Non-pigmented ciliary epithelial cell (primary cell): ENCODE results near the gene LRRC57.
"Not testable (repeated sequence)": the region's sequence is repeated elsewhere in the genome, so short reads cannot be mapped to it uniquely, and the experiment has no call there.

ENCODE experiments used
- DNase-seq: peaks from one replicate; pipeline ENCODE4 v3.0.0-alpha.2; 2010; ENCODE audit warnings: low read depth

The LRRC57 gene

DNA sequence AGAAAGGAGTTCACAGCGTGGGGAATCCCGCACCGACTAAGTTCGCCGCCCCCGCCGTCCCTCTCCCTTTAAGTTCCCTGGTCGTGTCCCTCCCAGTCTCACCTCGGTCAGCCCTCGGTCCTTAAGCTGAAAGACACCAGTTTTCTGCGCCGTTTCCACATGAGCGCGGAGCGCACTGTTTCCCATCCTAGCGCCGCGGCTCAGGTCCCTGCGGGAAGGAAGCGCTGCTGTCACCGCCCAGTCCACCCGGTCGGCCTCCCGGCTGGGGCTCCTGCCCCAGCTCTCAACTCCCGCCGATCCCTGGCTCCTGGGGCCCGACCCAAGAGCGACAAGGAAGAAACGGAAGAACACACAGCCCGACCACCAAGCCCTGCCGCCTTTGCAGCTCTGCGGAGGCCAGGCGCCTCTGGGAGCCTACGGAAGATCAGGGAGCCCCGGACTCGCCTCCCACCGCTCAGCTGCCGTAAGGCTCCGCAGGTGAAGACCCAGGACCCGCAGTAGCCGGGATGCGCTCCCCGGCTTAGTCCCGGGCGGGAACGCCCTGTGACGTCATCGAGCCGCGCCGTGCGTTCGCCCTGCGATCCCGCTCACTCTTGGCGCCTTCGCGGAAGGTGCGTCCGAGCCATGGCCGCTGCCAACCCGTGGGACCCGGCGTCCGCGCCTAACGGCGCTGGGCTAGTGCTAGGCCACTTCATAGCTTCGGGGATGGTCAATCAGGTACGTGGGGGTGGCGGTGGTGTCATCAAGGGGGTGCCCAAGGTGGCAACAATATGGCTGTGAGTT, at the start of gene LRRC57, which contains the start of gene HAUS2:
Gene LRRC57 (minus strand): TSS at position 545 of the 783 bp plus-strand sequence. CDS start 359 bp downstream, at position 186.
Gene HAUS2 (plus strand): TSS at position 590 of the 783 bp plus-strand sequence. CDS start 35 bp downstream, at position 625.
- DNase-seq, result peak; percentile 22

DNA sequence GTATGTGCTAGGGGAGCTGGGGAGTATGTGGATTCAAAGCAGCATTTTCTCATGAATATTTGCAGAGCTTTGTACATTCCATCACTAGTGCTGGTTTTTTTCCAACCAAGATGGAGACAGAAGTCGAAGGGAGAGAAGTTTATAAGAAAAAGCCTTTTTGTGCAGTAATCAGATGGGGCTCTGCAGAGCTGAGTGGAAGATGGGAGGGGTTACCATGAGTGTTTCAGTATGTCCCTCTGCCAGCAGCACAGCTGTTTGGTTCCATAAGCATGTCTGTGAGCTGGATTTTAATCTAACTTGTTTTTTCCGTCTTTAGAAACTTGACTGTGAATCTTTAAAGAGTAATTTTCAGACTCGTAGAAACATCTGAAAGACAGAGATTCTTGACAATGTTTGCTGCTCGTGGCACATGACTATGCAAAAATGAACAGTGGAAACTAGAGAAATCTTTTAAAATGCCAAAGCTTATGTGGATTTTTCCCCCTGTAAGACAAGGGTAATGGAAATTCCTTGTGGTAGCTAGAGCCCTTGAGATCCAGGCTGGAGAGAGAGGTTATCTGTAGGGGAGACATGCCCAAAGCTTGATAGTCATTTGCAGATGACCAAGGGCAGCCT, 47.1 kb upstream of the LRRC57 start:
- no peak for DNase-seq

DNA sequence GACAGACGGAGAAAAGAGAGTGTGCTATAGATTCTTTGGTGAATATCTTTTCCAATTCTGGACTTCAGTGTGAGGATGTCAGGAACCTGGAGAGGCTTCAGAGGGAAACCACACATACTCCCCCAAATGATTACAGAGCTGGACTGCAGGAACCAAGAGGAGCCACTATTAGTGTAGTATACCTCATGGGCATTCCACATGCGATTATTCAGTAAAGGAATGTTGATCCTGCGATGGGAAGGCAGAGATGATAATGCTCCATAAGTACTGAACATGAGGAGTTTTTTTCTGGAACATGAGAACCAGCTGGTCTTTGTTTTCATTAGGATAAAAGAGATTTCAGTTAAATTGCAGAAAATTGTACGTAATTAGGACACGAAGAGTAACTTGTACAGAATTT, 45.5 kb upstream of the LRRC57 start:
- DNase-seq, result no peak

DNA sequence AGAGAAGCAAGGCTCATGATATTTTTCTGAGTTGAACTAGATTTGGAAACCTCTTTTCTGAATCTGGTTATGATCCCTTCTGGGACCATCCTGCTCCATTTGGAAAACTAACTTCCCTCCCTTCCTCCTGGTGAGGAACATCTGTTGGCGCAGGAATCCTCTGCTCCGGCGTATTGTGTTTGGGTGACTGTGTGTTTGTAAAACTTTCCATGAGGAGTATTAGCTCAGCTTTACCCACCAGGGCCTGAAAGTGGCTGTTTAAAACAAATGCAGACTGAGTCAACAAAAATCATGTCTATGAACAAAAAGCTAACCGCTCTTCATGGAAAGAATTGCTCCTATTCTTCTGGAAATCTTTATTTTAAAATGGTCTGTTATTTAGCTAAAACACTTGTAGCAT, 44.5 kb upstream of the LRRC57 start:
- DNase-seq, result no peak

DNA sequence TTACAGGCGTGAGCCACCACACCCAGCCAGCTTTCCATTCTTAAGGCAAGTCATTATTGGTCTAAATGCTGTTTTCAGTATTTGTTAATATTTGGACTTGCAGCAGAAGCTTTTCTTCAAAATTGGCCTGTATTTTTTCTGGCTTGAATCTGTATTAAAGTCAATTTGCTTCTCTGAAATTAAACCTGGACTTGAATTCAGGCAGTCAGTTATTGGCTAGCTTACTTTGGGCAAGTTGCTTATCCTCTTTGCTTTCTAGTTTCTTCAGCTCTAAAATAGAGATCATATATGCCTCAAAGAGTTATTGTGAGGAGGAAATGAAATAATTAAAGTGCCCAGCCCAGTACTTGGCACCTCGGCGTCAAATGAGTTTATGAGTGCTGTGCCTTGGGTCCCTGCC, 44.1 kb upstream of the LRRC57 start:
- no peak for DNase-seq

DNA sequence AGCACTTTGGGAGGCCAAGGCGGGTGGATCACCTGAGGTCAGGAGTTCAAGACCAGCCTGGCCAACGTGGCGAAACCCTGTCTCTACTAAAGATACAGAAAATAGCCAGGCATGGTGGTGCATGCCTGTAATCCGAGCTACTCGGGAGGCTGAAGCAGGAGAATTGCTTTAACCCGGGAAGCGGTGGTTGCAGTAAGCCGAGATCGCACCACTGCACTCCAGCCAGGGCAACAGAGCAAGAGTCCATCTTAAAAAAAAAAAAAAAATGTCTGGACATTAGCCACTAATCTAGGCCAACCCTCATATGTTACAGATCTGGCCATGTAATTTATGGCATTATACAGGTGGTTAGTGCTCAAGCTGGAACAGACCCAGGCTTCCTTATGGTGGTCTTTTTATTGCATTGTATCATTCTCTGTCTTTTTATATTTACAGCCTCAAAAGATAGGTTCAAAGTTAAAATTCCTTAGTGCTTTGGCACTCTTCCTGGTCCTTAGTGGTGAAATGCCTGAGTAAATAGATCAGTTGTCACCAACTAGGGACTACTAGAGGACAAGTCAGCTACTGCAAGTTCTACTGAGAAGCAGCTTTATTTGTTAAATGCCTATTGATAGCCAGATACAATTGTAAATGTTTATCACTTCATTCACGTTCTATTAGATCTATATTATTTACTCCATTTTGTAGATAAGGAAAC, 42.8 kb upstream of the LRRC57 start:
- DNase-seq, result no peak

DNA sequence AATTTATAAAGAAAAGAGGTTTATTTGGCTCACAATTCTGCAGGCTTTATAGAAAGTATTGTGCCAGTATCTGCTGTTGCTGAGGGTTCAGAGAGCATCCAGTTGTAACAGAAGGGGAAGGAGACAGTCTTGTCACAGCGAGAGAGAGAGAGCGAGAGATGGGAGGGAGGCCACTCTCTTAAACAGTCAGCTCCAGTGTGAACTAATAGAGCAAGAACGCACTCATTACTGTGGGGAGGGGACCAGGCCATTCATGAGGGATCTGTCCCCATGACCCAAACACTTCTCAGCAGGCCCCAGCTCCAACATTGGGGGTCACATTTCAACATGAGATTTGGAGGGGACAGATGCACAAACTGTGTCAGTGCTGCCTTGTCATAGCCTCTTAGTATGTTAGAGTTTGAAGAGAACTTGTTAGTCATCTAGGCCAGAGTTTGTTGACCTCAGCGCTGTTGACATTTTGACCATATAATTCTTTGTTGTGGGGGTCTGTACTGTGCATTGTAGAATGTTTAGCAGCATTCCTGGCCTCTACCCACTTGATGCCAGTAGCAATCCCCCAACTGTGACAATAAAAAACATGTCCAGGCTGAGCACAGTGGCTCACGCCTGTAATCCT, 42.1 kb upstream of the LRRC57 start:
- no peak for DNase-seq

DNA sequence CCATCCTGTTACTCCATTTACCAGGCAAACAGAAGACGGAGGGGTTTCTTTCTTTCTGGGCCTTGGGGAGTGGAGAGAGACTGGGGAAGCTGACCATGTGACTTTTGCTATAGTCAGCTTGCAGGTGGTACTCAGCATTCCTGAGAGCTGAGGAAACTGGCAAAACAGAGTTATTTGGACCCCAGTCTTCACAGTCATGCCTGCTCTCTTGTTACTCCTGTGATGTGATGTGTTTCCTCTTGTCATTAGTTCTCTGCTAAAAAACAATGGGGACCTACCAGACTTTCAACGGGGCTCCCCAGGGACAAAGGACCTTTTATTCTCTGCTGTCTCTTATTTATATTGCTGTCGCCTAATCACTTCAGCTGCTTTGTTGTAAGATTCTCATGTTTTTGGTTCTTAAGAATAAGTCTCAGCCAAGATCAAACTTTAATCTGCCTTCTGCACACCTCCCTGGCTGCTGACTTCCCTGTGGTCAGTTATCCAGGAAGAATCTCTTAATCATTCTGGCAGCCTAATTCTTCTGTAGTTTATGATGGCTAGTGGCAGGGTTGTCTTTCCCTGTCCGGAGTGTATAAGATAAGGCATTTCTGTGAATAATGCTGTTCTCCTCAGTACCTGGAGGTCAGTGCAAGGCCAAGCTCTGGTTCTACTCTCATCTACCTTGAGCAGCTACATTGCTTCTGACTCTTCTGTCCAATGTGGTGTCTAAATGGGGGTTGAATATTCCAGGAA, 35.6 kb upstream of the LRRC57 start:
- no peak for DNase-seq

DNA sequence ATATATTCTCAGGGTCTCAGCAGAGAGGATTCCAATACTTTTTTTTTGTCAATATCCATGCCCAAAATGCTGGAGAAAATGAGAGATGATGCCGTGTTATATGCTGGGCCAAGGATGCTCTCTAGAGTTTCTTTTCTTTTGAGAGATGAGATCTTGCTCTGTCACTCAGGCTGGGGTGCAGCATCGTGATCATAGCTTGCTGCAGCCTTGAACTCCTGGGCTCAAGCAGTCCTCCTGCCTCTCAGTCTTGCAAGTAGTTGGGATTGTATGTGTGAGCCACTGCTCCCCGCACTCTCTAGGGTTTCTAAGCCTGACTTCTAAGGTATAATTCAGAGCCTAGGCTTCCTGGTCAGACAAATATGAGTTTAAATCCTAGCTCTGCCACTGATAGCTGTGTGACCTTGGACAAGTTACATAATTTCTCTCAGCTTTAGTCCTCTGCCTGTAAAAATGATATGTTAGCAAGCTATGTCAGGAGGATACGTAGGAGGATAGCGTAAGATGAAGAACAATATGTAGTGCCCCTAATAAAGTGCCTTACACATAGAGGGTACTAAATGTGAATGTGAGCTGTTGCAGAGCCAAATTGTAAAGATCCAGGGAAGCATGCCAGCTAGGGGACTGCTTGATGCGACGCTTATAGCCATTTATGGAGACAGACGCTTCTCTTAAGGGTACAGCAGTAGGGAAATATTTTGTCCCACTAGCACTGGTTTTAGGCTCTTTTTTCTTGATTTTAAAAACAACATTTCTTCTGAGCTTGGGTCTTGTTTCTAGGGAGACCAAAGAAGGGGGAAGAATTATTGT, 34.2 kb upstream of the LRRC57 start:
- no peak for DNase-seq

DNA sequence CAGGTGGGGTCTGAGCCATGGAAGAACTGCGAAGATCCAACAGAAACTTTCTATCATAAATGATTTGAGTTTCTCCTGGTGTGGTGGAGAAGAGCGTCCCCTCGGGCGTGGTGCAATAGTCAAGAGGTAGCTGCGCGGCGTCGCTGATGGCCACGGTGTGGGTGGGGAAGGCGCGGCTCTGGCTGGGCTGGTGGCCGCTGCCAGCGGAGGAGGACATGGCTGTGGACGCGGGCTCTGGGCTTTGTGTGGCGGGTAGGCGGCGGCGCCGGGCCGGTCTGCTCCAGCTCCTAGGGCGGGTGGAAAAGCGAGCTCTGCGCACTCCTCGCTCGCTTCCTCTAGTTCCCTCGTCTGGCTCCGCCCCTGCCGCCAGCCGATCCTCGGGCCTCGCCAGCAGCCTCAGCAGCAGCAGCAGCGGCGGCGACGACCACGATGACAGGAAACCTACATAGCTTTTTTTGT, 32.7 kb upstream of the LRRC57 start:
- DNase-seq, result no peak

DNA sequence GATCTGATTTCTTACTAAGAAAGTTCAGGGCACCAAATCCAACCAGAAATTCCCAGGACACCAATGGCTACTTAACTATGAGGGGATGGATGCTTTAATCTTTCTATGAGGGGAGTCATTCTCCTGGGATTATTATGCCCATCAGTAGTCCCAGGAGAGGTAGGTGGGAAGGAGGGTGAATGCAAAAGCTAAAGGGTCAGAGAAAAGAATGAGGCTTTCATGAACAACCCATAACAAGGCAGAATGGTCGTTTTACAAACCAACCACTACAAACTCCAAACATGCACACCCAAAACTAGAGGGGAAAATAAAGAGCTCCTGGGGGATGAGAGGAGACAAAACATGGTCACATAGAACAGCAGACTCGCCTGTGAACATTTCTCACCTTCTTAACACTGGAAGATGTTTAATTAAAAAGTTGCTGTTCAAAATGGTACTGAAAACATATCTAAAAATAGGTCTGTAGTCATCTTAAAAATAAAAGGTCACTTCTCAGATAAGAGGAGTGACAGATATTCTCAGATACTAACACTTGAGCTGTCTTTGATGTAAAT, 30.5 kb upstream of the LRRC57 start:
- DNase-seq, result no peak

DNA sequence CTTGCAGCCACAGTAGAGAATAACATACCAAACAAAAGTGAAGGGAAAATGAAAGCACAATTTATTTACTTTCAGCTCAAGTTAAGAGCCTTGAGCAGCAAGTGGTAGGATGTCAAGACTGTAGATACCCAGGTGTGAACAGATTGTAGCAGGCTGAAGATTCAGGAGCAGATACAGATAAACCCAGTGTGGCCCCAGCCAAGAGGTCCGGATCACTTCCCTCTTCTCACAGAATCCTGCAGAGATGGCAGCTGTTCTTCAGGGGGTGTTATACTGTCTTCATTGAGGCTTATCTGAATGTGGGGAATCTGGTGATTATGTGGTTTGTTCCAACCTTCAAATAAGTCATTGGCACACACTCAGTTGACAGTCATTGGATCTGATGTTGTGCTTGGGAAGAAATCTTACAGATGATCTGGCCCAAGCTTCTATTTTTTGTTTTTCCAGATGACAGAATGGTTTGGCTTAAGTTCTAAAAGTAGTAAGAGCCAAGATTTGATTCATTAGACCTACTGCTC, 29.0 kb upstream of the LRRC57 start:
- DNase-seq, result no peak

DNA sequence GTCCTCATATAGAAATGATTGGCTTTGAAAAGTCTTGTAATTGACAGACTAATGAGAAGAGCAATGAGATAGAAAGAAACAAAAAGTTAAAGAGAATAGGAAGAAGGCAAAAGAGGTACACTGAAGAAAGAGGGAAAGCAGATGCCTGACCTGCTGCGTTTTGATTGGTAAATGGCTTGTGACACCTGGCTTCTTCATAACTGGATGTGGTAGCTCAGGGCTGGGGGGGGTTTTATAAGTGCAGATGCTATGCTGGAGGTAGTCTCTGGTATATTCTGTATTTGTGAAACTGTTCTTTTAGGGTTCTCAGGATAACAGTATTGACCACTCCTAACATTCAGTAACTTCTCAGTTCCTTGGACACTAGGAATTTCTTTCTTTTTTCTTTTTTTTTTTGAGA, 28.2 kb upstream of the LRRC57 start:
- DNase-seq, result no peak

DNA sequence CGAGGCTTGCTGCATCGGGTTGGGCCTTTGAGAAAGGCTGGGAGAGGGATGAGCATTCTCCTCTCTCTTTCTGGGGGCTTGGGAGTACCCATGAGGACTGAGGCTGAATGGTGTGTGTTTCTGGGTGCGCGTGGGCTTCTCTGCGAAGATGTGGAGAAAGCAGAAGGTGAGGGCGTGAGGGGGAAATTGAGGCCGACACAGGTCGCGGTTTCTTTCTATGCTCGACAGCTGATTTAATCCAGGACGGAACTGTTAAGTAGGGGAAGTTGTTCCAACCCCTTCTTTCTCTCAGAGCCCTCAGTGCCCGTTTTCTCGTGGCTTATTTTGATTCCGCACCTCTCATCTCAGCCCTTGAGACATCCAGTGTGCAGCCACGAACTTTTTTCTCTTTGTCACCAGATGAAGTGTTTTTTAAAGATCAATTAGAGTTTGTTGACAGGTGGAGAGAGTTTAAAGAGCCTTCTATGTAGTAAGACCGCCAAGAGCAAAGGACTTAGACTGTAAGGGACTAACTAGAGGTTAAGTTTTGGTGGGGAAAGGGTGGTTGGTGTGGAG, 27.5 kb upstream of the LRRC57 start:
- DNase-seq, result no peak

DNA sequence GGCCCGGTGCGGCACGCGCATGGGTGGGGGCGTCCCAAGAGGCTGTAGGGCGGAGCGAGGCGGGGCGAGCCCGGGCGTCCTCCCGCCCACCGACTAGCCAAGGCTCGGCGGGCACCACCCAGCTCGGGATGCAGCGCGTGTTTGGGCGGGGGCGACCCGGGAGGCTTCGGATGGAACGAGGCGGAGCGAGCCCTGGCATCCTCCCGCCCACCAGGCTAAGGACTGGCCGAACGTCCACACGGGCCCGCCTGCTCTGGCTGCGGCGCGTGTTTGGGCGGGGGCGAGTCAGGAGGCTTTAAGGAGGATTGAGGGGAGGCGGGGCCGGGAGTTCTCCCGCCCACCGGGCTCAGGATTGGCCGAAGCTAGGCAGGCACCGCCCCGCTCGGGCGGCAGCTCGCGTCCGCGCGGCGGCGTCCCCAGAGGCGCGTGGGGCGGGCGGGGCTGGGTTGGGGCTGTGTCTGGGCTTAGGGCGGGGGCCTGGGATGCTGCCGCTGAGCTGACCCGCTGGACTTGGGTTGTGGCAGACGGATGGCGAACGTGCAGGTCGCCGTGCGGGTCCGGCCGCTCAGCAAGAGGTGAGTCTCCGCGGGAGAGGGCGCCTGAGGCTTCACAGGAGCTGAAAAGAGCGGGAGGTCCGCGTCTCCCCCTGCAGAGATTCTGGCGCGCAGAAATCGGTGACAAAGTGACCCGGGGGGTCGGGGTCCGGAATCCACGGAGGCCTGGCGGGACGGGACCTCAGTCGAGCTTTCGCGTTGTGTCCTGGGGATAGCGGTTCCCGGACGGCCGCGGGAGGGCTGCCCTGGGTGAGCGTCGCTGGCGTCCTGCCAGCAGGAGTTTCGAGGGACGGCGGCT, 26.8 kb upstream of the LRRC57 start, which contains the start of gene STARD9:
Gene STARD9 (plus strand): TSS at position 419 of the 852 bp plus-strand sequence. CDS start 110 bp downstream, at position 529.
- peak; percentile 85 for DNase-seq

DNA sequence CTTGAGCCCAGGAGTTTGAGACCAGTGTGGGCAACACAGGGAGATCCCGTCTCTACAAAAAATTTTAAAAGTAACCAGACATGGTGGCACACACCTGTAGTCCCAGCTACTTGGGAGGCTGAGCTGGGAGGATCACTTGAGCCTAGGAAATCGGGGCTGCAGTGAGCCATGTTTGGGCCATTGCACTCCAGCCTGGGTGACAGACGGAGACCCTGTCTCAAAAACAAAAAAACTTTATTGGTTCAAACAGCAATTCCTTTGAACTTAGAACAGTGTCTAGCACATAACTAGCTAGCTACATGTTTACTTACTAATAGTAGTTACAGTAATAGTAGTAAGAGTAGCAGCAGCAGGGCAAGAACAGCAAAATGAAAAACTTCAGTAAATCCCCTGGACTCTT, 10.1 kb upstream of the LRRC57 start:
- no peak for DNase-seq

DNA sequence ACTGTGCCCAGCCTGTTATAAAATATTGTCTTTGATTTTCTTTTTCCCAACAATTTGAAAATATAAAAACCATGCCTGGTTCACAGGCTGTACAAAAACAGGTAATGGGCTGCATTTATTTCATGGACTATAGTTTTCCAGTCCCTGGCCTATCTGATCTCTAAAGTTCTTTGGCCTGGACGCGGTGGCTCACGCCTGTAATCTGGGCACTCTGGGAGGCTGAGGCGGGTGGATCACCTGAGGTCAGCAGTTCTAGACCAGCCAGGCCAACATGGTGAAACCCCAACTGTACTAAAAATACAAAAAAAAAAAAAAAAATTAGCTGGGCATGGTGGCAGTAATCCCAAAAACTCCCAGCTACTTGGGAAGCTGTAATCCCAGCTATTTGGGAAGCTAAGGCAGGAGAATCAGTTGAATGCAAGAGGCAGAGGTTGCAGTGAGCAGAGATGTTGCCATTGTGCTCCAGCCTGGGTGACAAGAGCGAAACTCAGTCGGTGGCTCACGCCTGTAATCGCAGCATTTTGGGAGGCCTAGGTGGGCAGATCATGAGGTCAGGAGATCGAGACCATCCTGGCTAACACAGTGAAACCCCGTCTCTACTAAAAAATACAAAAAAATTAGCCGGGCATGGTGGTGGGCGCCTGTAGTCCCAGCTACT, 8.1 kb upstream of the LRRC57 start:
- DNase-seq, result not testable (repeated sequence)

DNA sequence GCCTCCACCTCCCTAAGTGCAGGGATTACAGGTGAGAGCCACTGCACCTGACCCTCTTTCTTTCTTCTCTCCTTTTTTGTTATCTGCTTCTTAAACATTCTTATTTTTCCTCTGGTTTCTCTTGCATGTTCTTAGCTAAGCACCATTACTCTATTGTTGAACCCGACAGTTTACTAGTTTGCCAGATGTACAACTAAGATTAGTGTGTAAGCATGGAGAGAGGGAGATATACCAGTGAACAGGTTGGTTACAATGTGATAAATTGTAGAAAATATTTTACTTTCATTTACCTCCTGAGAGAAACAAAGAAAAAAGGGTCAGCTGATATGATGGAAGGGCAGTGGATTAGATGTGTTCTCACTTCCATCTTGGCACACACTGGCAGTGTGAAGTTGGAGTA, 5.0 kb upstream of the LRRC57 start:
- no peak for DNase-seq
